ENCODE data around the gene MICAL3.

MICAL3 gene

DNA sequence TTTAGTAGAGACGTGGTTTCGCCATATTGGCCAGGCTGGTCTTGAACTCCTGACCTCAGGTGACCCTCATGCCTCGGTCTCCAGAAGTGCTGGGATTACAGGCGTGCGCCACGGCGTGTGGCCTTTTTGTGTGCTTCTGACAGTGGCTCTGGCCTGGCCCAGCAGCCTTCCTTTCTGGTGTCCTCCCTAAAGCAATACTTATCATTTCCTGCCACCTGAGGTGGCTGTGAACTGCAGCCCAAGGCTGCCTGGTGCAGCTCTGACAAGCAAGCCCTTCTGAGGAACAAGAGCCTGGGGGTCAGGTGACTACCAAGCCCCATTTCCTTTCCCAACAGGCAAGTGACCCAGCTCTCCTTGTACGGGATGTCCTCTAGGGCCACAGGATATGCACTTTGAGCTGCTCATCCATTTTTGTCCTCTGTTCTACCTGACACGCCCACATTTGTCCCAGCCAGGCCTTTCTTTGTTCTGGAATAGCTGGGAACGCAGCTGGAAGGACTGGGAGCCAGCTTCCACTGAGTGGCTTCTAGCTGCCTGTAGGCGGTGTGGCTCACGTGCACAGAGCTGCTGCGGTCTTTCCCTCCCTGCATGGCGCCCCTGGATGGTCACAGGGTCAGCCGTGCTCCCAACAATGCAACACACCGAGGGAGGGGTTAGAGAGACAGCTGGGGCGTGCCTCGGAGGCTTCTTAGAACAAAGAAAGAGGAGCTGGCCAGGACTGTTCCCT is 237.8 kb downstream of the MICAL3 start:
- peak in 1 of 2 donors; percentile 37 for DNase-seq

- peak; percentile 49 to 63 for DNase-seq
Measured at GRCh38 chr22:17785185-17786184, 238.9 kb downstream of the MICAL3 start.

- no peak for DNase-seq
Measured at GRCh38 chr22:17784776-17785175, 239.6 kb downstream of the MICAL3 start.

GRCh38 chr22:17783773-17784480 is 240.4 kb downstream of the MICAL3 start:
- DNase-seq: no peak

DNA sequence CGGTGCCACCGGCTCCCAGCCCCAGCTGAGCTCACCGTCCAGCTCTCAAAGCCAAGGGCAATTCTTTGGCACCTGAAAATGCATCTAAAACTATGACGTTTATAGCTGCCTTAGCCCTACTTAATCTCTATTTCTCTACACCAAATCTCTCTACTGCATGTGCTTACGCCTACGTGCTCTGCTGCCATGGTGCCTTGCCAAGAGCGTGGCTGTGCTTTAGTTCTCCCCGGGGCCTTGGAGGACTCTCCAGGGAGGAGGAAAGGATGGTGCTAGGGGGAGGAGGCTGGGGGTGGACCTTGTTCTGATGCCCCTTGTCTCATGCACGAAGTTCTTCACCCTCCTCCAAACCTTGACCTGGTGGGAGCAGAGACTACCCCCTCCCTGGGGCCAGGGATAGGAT is 241.0 kb downstream of the MICAL3 start:
- no peak for DNase-seq

DNA sequence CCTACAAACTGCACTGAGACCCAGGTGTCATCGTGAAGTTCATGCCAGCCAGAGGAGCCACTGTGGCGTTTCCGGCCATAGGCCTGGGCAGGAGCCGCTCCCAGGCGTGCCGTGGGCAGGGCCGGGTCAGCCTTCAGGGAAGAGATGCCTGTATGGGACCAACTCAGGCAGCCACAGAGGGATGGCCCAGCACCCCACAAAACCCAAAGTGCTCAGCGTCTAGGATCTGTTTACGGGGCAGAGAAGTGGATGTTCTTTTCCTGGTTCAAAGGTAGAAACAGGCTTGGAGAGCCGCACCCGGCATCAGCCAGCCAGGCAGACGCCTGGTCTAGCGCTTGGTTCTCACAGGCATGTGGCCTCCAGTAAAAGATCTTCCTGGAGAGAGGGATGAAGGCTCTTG is 241.7 kb downstream of the MICAL3 start:
- no peak for DNase-seq

GRCh38 chr22:17782158-17782557 is 242.2 kb downstream of the MICAL3 start:
- DNase-seq: no peak

DNA sequence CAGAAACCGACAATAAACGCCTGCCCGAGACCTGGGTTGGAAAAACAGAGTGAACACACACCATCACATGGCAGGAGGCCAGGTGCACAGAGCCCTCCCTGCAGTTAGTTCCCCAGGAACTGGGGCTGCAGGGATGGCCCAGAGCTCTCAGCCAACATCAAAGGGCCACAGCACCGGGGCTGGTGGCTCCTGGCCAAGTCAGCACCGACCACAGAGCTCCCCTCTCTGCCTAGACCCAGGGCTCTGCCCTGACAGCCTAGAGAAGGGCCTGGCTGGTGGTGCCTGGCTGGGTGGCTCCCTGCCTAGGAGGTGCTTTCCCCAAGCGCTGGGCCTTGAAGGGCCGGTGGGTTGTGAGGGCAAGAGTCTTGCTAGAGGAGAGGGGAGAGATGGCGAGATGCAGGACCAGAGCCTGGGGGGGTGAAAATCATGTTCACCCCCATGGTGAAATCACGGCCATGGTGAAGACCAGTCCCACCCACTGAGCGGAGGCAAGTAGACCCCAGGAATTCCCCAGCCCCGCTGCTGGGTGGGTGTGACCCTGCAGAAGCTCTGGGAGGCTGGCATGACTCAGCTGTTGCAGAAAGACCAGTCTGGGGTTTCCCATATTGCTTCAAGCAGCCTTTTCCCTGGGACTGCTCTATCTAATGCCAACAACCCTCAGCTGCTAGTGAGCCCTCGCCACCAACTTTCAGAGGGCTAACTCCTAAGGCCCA is 242.9 kb downstream of the MICAL3 start:
- DNase-seq: peak; percentile 80 to 91

DNA sequence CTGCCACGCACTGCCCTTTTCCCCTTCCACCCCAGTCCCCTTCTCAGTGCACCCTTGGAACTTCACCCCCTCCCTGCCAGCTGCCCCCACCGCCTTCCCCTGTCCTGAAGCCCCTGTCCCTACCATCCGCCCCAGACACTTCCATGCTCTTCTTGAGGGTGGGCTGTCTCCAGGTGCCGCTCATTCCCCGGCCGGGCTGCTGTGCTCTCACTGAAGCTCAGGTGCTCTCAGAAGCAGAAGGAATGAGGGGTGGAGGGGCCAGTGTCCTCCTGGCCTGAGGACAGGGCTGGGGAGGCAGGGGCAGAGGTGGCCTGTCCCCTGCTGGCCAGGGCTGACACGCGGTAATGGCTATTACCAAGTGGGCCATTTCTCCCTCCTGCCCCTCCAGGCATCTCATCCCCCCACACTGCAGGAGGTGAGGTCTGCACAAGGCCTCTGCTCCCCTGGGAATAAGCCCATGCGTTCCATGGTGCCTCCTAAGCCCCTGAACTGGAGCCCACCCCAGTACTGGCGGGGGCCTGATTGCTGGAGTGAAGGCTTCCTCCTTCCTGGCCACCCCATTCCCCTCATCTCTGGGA is 243.5 kb downstream of the MICAL3 start:
- DNase-seq: no peak

DNA sequence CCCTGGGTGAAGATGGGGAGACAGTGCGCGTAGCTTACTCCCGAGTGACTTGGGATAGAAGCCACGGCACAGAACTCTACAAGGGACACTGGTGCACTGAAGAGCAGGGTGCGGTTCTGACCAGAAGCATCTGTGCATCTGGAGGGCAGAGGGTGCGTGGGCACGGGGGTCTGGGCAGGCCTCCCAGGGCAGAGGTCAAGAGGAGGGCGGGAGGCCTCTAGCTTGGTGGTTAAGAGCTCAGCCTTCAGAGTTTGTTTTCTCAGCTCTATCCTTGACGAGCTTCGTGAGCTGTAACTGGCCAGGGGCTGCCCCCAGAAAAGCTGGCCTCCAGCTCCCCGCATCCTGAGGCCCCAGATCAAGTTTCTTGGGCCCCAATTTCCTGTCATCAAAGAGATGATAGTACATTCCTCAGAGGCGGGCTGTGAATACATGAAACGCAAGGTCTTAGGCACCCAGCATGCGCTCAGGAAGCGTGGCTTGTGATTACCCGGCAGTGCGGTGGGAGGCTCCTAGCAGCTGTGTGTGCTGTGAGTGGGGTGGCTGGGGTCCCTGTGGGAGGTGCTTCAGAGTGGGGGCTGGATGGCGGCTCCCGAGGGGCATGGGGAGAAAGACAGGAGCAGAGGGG is 244.1 kb downstream of the MICAL3 start:
- no peak for DNase-seq

DNA sequence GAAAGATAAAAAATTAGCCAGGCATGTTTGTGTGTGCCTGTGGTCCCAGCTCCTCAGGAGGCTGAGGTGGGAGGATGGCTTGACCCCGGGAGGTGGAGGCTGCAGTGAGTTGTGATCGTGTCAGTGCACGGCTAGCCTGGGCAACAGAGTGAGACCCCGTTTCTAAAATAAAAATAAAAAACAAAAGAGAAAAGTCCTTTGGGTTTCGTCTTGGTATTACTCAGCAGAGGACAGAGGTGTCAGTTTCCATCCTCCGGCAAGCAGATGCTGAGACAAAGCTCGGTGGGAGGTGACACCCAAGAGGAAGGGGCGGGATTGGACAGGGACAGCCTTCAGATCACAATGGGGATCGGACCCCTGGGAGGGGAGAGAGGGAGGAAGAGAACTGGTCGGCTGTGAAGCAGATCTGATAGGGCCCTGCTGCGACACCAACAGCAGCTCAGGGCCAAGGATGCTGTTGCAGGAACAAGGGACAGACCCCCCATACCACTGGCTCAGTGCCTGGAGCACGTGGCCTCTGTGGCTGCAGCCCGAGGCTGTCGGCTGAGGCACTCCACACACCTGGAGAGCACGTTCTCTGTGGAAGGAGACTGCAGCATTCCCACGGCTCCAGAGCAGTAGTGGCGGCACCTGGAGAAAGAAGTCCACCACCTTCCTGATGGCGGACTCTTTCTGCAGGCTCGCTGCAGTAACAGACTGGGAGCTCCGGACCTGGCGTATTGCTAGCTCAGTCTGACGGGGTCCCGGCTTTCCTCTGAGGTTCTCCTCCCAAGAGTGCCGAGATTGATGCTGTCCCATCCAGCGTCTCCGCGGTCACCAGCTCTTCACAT is 244.9 kb downstream of the MICAL3 start:
- DNase-seq: no peak

DNA sequence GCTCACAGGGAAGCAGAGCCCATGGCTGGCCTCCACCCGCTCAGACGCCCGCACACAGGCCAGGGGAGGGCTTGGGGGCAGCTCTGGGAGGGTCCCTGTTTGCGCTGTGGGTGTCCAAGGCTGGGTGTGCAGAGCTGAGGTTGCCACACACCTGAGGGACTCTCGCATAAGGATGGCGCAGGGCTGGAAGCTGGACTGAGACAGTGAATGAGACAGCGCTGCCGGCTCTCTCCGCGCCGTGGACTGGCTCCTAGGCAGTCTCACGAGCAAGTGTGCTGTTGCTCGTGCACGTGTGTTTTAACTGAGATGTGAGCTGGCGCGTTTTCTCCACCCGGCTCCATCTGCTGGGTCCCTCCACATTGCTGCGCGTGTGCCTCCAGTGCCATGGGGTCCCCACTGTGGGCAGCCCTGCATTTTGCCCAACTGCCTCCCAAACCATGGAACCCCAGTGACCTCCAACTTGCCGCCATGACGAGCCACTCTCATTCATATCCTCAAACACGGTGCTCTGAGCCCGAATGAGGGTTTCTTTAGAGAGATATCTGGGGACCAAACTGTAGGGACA is 245.9 kb downstream of the MICAL3 start:
- DNase-seq: no peak

GRCh38 chr22:17777717-17778044 is 246.7 kb downstream of the MICAL3 start:
- no peak for DNase-seq

DNA sequence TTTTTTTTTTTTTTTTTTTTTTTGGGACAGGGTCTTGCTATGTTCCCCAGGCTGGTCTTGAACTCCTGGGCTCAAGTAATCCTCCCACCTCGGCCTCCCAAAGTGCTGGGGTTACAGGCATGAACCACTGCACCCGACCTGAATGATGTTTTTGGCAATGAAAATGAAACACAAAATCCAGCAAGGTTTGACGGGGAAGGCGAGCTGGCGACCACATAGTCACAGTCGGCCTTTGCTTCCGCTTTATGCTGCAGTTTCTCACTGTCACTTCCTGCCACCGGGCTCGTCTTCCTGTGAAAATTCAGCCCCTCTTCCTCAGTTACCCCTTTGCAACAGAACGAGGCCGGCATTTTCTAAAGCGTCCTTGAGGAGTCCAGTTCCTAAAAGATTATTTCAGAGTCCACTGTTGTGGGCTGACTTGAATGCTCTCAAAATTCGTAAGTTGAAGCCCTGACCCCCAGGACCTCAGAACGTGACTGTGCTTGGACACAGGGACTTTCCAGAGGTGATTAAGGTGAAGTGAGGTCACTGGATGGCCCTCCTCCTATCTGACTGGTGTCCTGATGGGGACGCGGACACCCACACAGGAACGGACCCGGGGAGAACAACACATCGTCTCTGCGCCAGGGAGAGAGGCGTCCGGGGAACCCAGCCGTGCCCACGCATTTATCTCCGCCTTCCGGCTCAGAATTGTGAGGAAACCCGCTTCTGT is 247.2 kb downstream of the MICAL3 start:
- peak; percentile 76 to 86 for DNase-seq

DNA sequence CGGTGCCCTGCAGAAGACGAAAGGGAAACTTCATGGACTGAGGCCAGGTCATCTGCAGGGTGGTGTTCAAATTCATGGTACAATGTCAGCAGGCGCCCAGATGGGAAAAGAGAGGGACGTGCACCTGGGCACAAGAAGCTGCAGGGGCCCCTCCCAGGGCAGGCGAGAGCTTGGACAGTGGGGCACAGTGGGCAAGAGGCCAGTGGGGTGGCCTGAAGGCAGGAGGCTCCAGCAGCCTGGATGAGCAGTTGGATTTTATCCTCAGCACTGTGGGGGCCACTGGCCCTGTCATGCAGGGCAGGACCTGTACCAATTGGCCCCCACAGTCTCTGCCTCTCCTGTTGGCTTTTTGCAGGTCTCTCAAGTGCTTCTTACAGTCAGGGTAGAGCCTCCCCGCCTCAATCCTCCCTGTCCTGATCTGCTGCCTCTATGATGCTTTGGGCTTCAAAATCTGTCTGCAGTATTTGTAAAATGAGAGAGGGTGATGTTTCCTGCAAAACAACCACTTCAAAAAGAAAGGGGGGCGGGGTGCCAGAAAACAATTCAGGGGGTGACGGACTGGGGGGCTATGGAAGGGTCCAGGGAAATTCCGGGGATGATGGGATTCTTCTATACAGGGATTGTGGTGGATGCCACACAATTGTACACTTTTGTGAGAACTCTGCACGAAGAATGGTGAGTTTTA is 248.4 kb downstream of the MICAL3 start:
- no peak for DNase-seq

DNA sequence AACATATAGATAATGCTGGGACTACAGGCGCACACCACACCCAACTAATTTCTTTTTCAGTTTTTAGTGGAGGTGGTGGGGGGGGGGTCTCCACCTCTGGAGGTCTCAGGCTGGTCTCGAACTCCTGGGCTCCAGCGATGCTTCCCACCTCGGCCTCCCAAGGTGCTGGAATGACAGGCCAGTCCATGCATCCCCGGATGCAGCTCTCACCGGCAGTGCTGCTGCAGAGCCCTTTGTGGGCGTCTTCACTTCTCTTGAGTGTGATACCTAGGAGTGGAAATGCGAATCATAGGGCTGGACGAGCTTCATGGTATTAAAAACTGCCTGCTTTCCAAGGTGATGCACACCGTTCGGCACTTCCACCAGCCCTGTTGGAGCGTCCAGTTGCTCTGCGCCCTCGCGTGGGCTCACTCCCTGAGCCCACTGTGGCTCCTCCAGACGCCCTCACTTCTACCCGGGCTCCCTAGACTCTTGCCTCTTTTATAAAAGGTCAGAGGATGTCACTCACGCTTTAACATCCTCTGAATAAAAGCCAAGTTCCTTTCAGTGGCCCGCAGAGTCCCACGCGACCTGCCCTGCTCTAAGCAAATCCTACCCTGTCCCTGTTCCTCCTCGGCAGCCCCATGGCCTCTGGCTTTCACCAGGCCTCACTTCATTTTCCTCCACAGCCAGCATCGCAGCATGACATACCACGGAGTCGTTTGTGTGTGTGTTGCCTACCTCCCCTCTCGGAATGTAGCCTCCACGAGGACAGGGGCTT is 249.3 kb downstream of the MICAL3 start:
- peak; percentile 39 to 70 for DNase-seq

DNA sequence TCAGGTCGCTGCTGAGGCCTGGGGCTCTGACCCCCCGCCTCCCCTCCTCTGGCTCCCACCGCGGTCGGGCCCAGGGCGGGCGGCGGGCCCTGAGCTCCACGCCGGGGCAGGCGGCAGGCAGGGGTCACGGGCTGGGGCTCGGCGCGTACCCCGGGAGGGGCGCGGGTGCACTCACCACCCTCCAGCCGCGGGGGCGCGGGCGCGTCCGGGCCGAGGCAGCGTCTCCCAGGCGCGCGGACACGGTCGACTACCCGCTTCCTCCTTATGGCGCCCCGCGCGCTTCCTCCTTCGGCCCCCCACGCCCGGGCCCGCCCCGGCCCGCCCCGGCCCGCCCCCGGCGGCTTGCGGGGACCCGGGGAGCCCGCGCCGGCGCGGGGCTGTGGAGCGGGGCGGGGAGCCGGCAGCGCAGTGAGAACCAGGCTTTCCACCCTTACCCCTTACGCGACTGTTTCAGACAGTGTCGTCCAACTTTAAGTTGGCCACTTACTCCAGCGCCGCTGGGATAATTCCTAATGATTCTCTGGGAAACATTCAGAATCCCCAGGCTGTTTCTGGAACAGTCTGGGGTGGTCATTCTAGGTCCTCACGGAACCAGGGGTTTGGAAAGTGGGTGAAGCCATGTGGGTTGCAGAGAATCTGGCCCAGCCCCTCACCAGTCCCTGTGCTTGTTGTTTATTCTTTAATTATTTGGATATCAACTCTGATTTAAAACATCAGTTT is 250.0 kb downstream of the MICAL3 start, which contains the start of gene BID:
BID (minus strand) TSS at position 264 of the 720 bp plus-strand sequence. CDS start 24,353 bp downstream, outside the sequence.
- peak; percentile 65 to 79 for DNase-seq
